ENCODE measurements around the gene C1QL4.
"Not testable (repeated sequence)": the region's sequence is repeated elsewhere in the genome, so short reads cannot be mapped to it uniquely, and the experiment has no call there.

DNA sequence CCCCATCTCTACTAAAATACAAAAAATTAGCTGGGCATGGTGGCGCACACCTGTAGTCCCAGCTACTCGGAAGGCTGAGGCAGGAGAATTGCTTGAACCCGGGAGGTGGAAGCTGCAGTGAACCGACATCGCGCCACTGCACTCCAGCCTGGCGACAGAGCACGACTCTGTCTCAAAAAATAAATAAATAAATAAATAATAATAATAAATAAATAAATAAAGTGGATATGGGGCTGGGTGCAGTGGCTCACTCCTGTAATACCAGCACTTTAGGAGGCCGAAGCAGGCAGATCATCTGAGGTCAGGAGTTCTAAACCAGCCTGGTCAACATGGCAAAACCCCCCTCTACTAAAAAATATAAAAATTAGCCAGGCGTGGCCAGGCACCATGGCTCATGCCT, 19.9 kb downstream of the C1QL4 start:
- TF ChIP-seq, protein P1, sequence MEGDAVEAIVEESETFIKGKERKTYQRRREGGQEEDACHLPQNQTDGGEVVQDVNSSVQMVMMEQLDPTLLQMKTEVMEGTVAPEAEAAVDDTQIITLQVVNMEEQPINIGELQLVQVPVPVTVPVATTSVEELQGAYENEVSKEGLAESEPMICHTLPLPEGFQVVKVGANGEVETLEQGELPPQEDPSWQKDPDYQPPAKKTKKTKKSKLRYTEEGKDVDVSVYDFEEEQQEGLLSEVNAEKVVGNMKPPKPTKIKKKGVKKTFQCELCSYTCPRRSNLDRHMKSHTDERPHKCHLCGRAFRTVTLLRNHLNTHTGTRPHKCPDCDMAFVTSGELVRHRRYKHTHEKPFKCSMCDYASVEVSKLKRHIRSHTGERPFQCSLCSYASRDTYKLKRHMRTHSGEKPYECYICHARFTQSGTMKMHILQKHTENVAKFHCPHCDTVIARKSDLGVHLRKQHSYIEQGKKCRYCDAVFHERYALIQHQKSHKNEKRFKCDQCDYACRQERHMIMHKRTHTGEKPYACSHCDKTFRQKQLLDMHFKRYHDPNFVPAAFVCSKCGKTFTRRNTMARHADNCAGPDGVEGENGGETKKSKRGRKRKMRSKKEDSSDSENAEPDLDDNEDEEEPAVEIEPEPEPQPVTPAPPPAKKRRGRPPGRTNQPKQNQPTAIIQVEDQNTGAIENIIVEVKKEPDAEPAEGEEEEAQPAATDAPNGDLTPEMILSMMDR (IDR thresholded peaks at IDR 0.05): not testable (repeated sequence)
- not testable (repeated sequence) for TF ChIP-seq POLR2AphosphoS5, POLR2A (IDR thresholded peaks at IDR 0.05)
